ENCODE measurements around the gene RAET1G. TPM values are rescaled to one million over a fixed set of nuclear protein-coding genes. Genes with fewer than 3 reads are reported as not detected.
"Not testable (repeated sequence)": the region's sequence is repeated elsewhere in the genome, so short reads cannot be mapped to it uniquely, and the experiment has no call there.

Gene RAET1G
- total RNA-seq, 1 donor from 2014 or later: 3.8 TPM

- H3K4me1 Mint-ChIP-seq (ENCODE audit: unreplicated experiment): peaks cover 31% of the 10 kb centered on the region
- H3K27me3 Mint-ChIP-seq (ENCODE audit: unreplicated experiment): peaks cover 7% of the 10 kb centered on the region
- DNase-seq (ENCODE audit: low spot score): no peak
Observed at GRCh38 chr6:149915970-149916865, 6.7 kb downstream of the RAET1G start.

GRCh38 chr6:149913540-149914240, 9.2 kb downstream of the RAET1G start:
- no peak for TF ChIP-seq CTCF (IDR thresholded peaks at IDR 0.05; ENCODE audit: unreplicated experiment)
- Mint-ChIP-seq H3K4me1 (ENCODE audit: unreplicated experiment) (peaks cover 20% of the 10 kb centered on the region), H3K36me3 (ENCODE audit: low read depth, unreplicated experiment) (peaks cover 6% of the 10 kb centered on the region), H3K27me3 (ENCODE audit: unreplicated experiment) (peaks cover 4% of the 10 kb centered on the region), H3K4me3 (ENCODE audit: unreplicated experiment) (no peak overlapping the region), H3K27ac (ENCODE audit: unreplicated experiment) (no peak overlapping the region), H3K9me3 (ENCODE audit: unreplicated experiment) (no peaks in the 10 kb centered on the region)
- no peak for DNase-seq (ENCODE audit: low spot score)

More at GRCh38 chr6:149915970-149916865, 6.7 kb downstream of the RAET1G start:
- Mint-ChIP-seq H3K36me3 (ENCODE audit: low read depth, unreplicated experiment) (peaks cover 11% of the 10 kb centered on the region), H3K27ac (ENCODE audit: unreplicated experiment) (no peak overlapping the region), H3K4me3 (ENCODE audit: unreplicated experiment) (no peak overlapping the region), H3K9me3 (ENCODE audit: unreplicated experiment) (no peaks in the 10 kb centered on the region)
- TF ChIP-seq CTCF (IDR thresholded peaks at IDR 0.05; ENCODE audit: unreplicated experiment): no peak

GRCh38 chr6:149913085-149913484, 9.8 kb downstream of the RAET1G start:
- H3K27me3 Mint-ChIP-seq (ENCODE audit: unreplicated experiment): peaks cover 3% of the 10 kb centered on the region

GRCh38 chr6:149912680-149913079, 10.2 kb downstream of the RAET1G start:
- not testable (repeated sequence) for H3K4me3 Mint-ChIP-seq (ENCODE audit: unreplicated experiment); H3K9me3 Mint-ChIP-seq (ENCODE audit: unreplicated experiment); H3K27ac Mint-ChIP-seq (ENCODE audit: unreplicated experiment); H3K27me3 Mint-ChIP-seq (ENCODE audit: unreplicated experiment); DNase-seq (ENCODE audit: low spot score)
- H3K4me1 Mint-ChIP-seq (ENCODE audit: unreplicated experiment): peaks cover 18% of the 10 kb centered on the region
- peaks cover 10% of the 10 kb centered on the region for H3K36me3 Mint-ChIP-seq (ENCODE audit: low read depth, unreplicated experiment)

More at GRCh38 chr6:149913085-149913484, 9.8 kb downstream of the RAET1G start:
- Mint-ChIP-seq H3K36me3 (ENCODE audit: low read depth, unreplicated experiment) (peaks cover 6% of the 10 kb centered on the region), H3K4me1 (ENCODE audit: unreplicated experiment) (peaks cover 18% of the 10 kb centered on the region), H3K9me3 (ENCODE audit: unreplicated experiment) (peaks cover 2% of the 10 kb centered on the region), H3K4me3 (ENCODE audit: unreplicated experiment) (no peak overlapping the region), H3K27ac (ENCODE audit: unreplicated experiment) (no peak overlapping the region)
- DNase-seq (ENCODE audit: low spot score): no peak
- TF ChIP-seq CTCF (IDR thresholded peaks at IDR 0.05; ENCODE audit: unreplicated experiment): no peak

GRCh38 chr6:149910721-149911151, 12.2 kb downstream of the RAET1G start:
- Mint-ChIP-seq H3K4me1 (ENCODE audit: unreplicated experiment) (peaks cover 23% of the 10 kb centered on the region), H3K27me3 (ENCODE audit: unreplicated experiment) (peaks cover 3% of the 10 kb centered on the region)

More at GRCh38 chr6:149910721-149911151, 12.2 kb downstream of the RAET1G start:
- Mint-ChIP-seq H3K36me3 (ENCODE audit: low read depth, unreplicated experiment) (peaks cover 10% of the 10 kb centered on the region), H3K9me3 (ENCODE audit: unreplicated experiment) (peaks cover 6% of the 10 kb centered on the region), H3K27ac (ENCODE audit: unreplicated experiment) (no peak overlapping the region), H3K4me3 (ENCODE audit: unreplicated experiment) (no peak overlapping the region)
- no peak for DNase-seq (ENCODE audit: low spot score)
- TF ChIP-seq CTCF (IDR thresholded peaks at IDR 0.05; ENCODE audit: unreplicated experiment): no peak
